ENCODE measurements around the gene GCN1.

DNA sequence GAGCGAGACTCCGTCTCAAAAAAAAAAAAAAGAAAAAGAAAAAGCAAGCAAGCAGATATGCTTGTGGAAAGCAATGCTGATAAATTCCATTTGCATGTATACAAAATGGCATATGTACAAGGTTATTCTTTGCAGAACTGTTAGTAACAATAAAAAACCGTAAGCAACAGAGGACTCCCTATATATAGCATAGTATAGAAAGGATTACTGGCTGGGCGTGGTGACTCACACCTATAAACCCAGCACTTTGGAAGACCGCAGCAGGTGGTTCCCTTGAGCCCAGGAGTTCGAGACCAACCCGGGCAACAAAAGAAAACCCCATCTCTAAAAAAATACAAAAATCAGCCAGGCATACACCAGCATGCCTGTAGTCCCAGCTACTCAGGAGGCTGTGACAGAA is 13.5 kb downstream of the GCN1 start:
- no peak for TF ChIP-seq ZNF664 (tag by site-specific recombination; IDR thresholded peaks at IDR 0.05)
- TF ChIP-seq, protein P1, sequence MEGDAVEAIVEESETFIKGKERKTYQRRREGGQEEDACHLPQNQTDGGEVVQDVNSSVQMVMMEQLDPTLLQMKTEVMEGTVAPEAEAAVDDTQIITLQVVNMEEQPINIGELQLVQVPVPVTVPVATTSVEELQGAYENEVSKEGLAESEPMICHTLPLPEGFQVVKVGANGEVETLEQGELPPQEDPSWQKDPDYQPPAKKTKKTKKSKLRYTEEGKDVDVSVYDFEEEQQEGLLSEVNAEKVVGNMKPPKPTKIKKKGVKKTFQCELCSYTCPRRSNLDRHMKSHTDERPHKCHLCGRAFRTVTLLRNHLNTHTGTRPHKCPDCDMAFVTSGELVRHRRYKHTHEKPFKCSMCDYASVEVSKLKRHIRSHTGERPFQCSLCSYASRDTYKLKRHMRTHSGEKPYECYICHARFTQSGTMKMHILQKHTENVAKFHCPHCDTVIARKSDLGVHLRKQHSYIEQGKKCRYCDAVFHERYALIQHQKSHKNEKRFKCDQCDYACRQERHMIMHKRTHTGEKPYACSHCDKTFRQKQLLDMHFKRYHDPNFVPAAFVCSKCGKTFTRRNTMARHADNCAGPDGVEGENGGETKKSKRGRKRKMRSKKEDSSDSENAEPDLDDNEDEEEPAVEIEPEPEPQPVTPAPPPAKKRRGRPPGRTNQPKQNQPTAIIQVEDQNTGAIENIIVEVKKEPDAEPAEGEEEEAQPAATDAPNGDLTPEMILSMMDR (tag by site-specific recombination; IDR thresholded peaks at IDR 0.05): no peak
- TF ChIP-seq, protein P2, sequence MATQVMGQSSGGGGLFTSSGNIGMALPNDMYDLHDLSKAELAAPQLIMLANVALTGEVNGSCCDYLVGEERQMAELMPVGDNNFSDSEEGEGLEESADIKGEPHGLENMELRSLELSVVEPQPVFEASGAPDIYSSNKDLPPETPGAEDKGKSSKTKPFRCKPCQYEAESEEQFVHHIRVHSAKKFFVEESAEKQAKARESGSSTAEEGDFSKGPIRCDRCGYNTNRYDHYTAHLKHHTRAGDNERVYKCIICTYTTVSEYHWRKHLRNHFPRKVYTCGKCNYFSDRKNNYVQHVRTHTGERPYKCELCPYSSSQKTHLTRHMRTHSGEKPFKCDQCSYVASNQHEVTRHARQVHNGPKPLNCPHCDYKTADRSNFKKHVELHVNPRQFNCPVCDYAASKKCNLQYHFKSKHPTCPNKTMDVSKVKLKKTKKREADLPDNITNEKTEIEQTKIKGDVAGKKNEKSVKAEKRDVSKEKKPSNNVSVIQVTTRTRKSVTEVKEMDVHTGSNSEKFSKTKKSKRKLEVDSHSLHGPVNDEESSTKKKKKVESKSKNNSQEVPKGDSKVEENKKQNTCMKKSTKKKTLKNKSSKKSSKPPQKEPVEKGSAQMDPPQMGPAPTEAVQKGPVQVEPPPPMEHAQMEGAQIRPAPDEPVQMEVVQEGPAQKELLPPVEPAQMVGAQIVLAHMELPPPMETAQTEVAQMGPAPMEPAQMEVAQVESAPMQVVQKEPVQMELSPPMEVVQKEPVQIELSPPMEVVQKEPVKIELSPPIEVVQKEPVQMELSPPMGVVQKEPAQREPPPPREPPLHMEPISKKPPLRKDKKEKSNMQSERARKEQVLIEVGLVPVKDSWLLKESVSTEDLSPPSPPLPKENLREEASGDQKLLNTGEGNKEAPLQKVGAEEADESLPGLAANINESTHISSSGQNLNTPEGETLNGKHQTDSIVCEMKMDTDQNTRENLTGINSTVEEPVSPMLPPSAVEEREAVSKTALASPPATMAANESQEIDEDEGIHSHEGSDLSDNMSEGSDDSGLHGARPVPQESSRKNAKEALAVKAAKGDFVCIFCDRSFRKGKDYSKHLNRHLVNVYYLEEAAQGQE (tag by site-specific recombination; IDR thresholded peaks at IDR 0.05): no peak
- no peak for TF ChIP-seq ZNF394 (tag by site-specific recombination; IDR thresholded peaks at IDR 0.05; ENCODE audit: borderline replicate concordance)
- TF ChIP-seq ZNF843 (tag by site-specific recombination; IDR thresholded peaks at IDR 0.05): no peak
- TF ChIP-seq ZBTB21 (tag by site-specific recombination; IDR thresholded peaks at IDR 0.05): no peak
- TF ChIP-seq, protein P3, sequence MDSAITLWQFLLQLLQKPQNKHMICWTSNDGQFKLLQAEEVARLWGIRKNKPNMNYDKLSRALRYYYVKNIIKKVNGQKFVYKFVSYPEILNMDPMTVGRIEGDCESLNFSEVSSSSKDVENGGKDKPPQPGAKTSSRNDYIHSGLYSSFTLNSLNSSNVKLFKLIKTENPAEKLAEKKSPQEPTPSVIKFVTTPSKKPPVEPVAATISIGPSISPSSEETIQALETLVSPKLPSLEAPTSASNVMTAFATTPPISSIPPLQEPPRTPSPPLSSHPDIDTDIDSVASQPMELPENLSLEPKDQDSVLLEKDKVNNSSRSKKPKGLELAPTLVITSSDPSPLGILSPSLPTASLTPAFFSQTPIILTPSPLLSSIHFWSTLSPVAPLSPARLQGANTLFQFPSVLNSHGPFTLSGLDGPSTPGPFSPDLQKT (IDR thresholded peaks at IDR 0.05; ENCODE audit: borderline replicate concordance, low read depth, low read length): no peak
- no peak for TF ChIP-seq TCF7L2 (IDR thresholded peaks at IDR 0.05; ENCODE audit: borderline replicate concordance, low read depth, low read length)
- TF ChIP-seq, protein P4, sequence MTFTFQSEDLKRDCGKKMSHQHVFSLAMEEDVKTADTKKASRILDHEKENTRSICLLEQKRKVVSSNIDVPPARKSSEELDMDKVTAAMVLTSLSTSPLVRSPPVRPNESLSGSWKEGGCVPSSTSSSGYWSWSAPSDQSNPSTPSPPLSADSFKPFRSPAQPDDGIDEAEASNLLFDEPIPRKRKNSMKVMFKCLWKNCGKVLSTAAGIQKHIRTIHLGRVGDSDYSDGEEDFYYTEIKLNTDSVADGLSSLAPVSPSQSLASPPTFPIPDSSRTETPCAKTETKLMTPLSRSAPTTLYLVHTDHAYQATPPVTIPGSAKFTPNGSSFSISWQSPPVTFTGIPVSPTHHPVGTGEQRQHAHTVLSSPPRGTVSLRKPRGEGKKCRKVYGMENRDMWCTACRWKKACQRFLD (tag by site-specific recombination; IDR thresholded peaks at IDR 0.05): no peak
- TF ChIP-seq ZNF324 (tag by site-specific recombination; IDR thresholded peaks at IDR 0.05): no peak
- TF ChIP-seq ZNF157 (tag by site-specific recombination; IDR thresholded peaks at IDR 0.05): no peak
- no peak for TF ChIP-seq SALL2 (tag by site-specific recombination; IDR thresholded peaks at IDR 0.05; ENCODE audit: borderline replicate concordance)
- no peak for TF ChIP-seq ZNF404 (tag by site-specific recombination; IDR thresholded peaks at IDR 0.05)
- no peak for TF ChIP-seq ZNF501 (tag by site-specific recombination; IDR thresholded peaks at IDR 0.05)
